IMR-90 (cell line): ENCODE data around the gene RGS4. TPM values are rescaled to one million over a fixed set of nuclear protein-coding genes. Genes with fewer than 3 reads are reported as not detected.

ENCODE experiments used
- ATAC-seq: fragments of 200-7000 bp; cut with Tn5 transposase; 2 replicates; pipeline ENCODE4 v1.9.1; 2020; ENCODE audit warnings: low read depth, mild to moderate bottlenecking, moderate library complexity
- BruUV-seq: library from RNA; stranded (reverse); fragments of 400-500 nt; replicated peaks from 2 replicates; lab custom pipeline; 2021; lab: Mats Ljungman, UMichigan
- CTCF ChIA-PET: fragments of 300-600 bp; formaldehyde crosslinking; extraction: SDS; loops from one replicate; lab custom pipeline; 2021; ENCODE audit warnings: antibody characterized with exemption; lab: Yijun Ruan, JAX
- POLR2A ChIA-PET: fragments of 300-600 bp; sonication (Branson Sonifier 250); formaldehyde crosslinking; loops from one replicate; lab custom pipeline; 2022; ENCODE audit warnings: antibody characterized with exemption; ENCODE audit not compliant: unreplicated experiment; lab: Charles Lee
- DNase-seq: peaks from one replicate; pipeline ENCODE4 v3.0.0; 2013
- H2AFZ ChIP-seq: replicated peaks from 2 replicates; pipeline ENCODE3; 2013; ENCODE audit warnings: low read length, mild to moderate bottlenecking; ENCODE audit not compliant: poor library complexity
- H2AK5ac ChIP-seq: 2 replicates; pipeline ENCODE4 v1.6.1; 2013; ENCODE audit warnings: low read depth, low read length, inconsistent platforms
- H2AK9ac ChIP-seq: replicated peaks from 2 replicates; pipeline ENCODE3; 2013; ENCODE audit warnings: mild to moderate bottlenecking, low read depth, low read length, moderate library complexity; ENCODE audit not compliant: poor library complexity
- H2BK120ac ChIP-seq: 2 replicates; pipeline ENCODE4 v1.6.1; 2013; ENCODE audit warnings: low read depth, low read length, inconsistent platforms
- H2BK15ac ChIP-seq: 3 replicates; pipeline ENCODE4 v1.6.1; 2013; ENCODE audit warnings: low read depth, low read length, inconsistent platforms
- H2BK20ac ChIP-seq: 2 replicates; pipeline ENCODE4 v1.6.1; 2013; ENCODE audit warnings: low read depth, mild to moderate bottlenecking, inconsistent platforms, low read length, moderate library complexity
- H2BK5ac ChIP-seq: 2 replicates; pipeline ENCODE4 v1.6.1; 2013; ENCODE audit warnings: mild to moderate bottlenecking, low read depth, low read length, inconsistent platforms; ENCODE audit not compliant: poor library complexity, severe bottlenecking
- H3K14ac ChIP-seq: replicated peaks from 2 replicates; pipeline ENCODE4 v1.6.1; 2013; ENCODE audit warnings: low read depth, low read length, inconsistent platforms
- H3K18ac ChIP-seq: 2 replicates; pipeline ENCODE4 v1.6.1; 2013; ENCODE audit warnings: low read depth, low read length, control low read depth
- H3K23ac ChIP-seq: 2 replicates; pipeline ENCODE4 v1.6.1; 2013; ENCODE audit warnings: low read depth, low read length, inconsistent platforms
- H3K27ac ChIP-seq: 2 replicates; pipeline ENCODE4 v1.5.1; 2013; ENCODE audit warnings: mild to moderate bottlenecking, control low read depth, low read length; ENCODE audit not compliant: insufficient read depth
- H3K27me3 ChIP-seq: 2 replicates; pipeline ENCODE4 v1.6.1; 2013; ENCODE audit warnings: low read length; ENCODE audit not compliant: control insufficient read depth, insufficient read depth
- H3K36me3 ChIP-seq: 2 replicates; pipeline ENCODE4 v1.6.1; 2013; ENCODE audit warnings: low read length, mixed read lengths; ENCODE audit not compliant: control insufficient read depth, insufficient read depth
- H3K4ac ChIP-seq: 2 replicates; pipeline ENCODE4 v1.6.1; 2013; ENCODE audit warnings: low read depth, low read length, inconsistent platforms
- H3K4me1 ChIP-seq: 2 replicates; pipeline ENCODE4 v1.6.1; 2013; ENCODE audit warnings: low read length, mixed read lengths; ENCODE audit not compliant: control insufficient read depth, insufficient read depth
- H3K4me2 ChIP-seq: 2 replicates; pipeline ENCODE4 v1.6.1; 2013; ENCODE audit warnings: low read depth, mild to moderate bottlenecking, control low read depth, low read length, moderate library complexity
- H3K4me3 ChIP-seq: 2 replicates; pipeline ENCODE4 v1.5.1; 2013; ENCODE audit warnings: low read depth, mild to moderate bottlenecking, control low read depth, low read length, moderate library complexity; ENCODE audit not compliant: insufficient read depth
- H3K56ac ChIP-seq: 2 replicates; pipeline ENCODE4 v1.6.1; 2013; ENCODE audit warnings: low read length, inconsistent platforms; ENCODE audit not compliant: insufficient read depth; ENCODE audit errors: extremely low read depth
- H3K79me1 ChIP-seq, 2 experiments: 2 replicates each; pipeline ENCODE4 v1.6.1; 2013; ENCODE audit warnings: low read length in 2 of 2, inconsistent platforms in 1 of 2, low read depth in 1 of 2
- H3K9ac ChIP-seq: 2 replicates; pipeline ENCODE4 v1.6.1; 2013; ENCODE audit warnings: low read depth, low read length, control low read depth
- H3K9me1 ChIP-seq: 2 replicates; pipeline ENCODE4 v1.6.1; 2013; ENCODE audit warnings: low read length, inconsistent platforms; ENCODE audit not compliant: insufficient read depth
- H3K9me3 ChIP-seq: 2 replicates; pipeline ENCODE4 v1.6.1; 2013; ENCODE audit warnings: low read length; ENCODE audit not compliant: control insufficient read depth, insufficient read depth
- H4K20me1 ChIP-seq: 2 replicates; pipeline ENCODE4 v1.6.1; 2013; ENCODE audit warnings: low read length, inconsistent platforms; ENCODE audit not compliant: insufficient read depth
- H4K5ac ChIP-seq: 2 replicates; pipeline ENCODE4 v1.6.1; 2013; ENCODE audit warnings: mild to moderate bottlenecking, low read depth, low read length, control low read depth
- H4K8ac ChIP-seq, 2 experiments: 2 replicates each; pipeline ENCODE4 v1.6.1; 2013; ENCODE audit warnings: low read depth in 2 of 2, low read length in 2 of 2, control low read depth in 1 of 2, inconsistent platforms in 1 of 2
- H4K91ac ChIP-seq: 2 replicates; pipeline ENCODE4 v1.6.1; 2013; ENCODE audit warnings: low read depth, low read length, inconsistent platforms; ENCODE audit not compliant: insufficient read depth
- BHLHE40 ChIP-seq: fragments of 150-350 bp; IDR thresholded peaks from 2 replicates; pipeline ENCODE4 v1.6.1; 2016; ENCODE audit warnings: mild to moderate bottlenecking, low read depth, low read length
- CEBPB ChIP-seq: IDR thresholded peaks from 2 replicates; pipeline ENCODE4 v1.6.1; 2012; ENCODE audit warnings: low read depth, low read length, improper control_type of control experiment
- CHD1 ChIP-seq: IDR thresholded peaks from 2 replicates; pipeline ENCODE4 v1.6.1; 2012; ENCODE audit warnings: low read depth, low read length, improper control_type of control experiment
- FOS ChIP-seq: fragments of 150-350 bp; IDR thresholded peaks from 2 replicates; pipeline ENCODE4 v1.6.1; 2016; ENCODE audit warnings: low read depth, low read length
- MAFK ChIP-seq: IDR thresholded peaks from 2 replicates; pipeline ENCODE4 v1.6.1; 2012; ENCODE audit warnings: low read depth, low read length, improper control_type of control experiment
- MAZ ChIP-seq: IDR thresholded peaks from 2 replicates; pipeline ENCODE4 v1.6.1; 2012; ENCODE audit warnings: low read depth, mild to moderate bottlenecking, low read length, improper control_type of control experiment, moderate library complexity, borderline replicate concordance
- MXI1 ChIP-seq: IDR thresholded peaks from 2 replicates; pipeline ENCODE4 v1.6.1; 2012; ENCODE audit warnings: low read depth, mild to moderate bottlenecking, low read length, moderate library complexity, borderline replicate concordance
- NFE2L2 ChIP-seq: fragments of 150-350 bp; IDR thresholded peaks from 2 replicates; pipeline ENCODE4 v1.6.1; 2016; ENCODE audit warnings: low read depth, mild to moderate bottlenecking, low read length
- POLR2A ChIP-seq: IDR thresholded peaks from 2 replicates; pipeline ENCODE4 v1.6.1; 2012; ENCODE audit warnings: mild to moderate bottlenecking, low read depth, low read length
- RAD21 ChIP-seq: IDR thresholded peaks from 2 replicates; pipeline ENCODE4 v1.6.1; 2012; ENCODE audit warnings: low read length, improper control_type of control experiment
- RCOR1 ChIP-seq: IDR thresholded peaks from 2 replicates; pipeline ENCODE4 v1.6.1; 2012; ENCODE audit warnings: mild to moderate bottlenecking, low read length, improper control_type of control experiment; ENCODE audit not compliant: insufficient replicate concordance
- RFX5 ChIP-seq: IDR thresholded peaks from 2 replicates; pipeline ENCODE4 v1.8.0; 2012; ENCODE audit warnings: low read depth, mild to moderate bottlenecking, low read length, moderate library complexity
- SMC3 ChIP-seq: fragments of 150-350 bp; IDR thresholded peaks from 2 replicates; pipeline ENCODE4 v1.6.1; 2016; ENCODE audit warnings: low read depth, mild to moderate bottlenecking, antibody characterized with exemption, low read length, moderate library complexity
- WGBS, 2 experiments: methylation state at CpG; one replicate each; pipeline versions ENCODE4 v1.1.5 to v1.1.7; 2013; ENCODE audit warnings: missing lambda C conversion rate in 2 of 2; ENCODE audit not compliant: insufficient read length in 1 of 2; ENCODE audit errors: extremely low coverage in 2 of 2; 5-methylcytosine and 5-hydroxymethylcytosine counted together
- dilution Hi-C: fragments of 300-500 bp; cut with HindIII; formaldehyde crosslinking; loops from one replicate; pipeline ENCODE4 v1.14.3; 2018; ENCODE audit warnings: low sequenced_read_pairs; ENCODE audit not compliant: unreplicated experiment
- in situ Hi-C: fragments of 300-500 bp; cut with MboI; formaldehyde crosslinking; loops from 3 replicates; pipeline ENCODE4 v1.14.3; 2019; ENCODE audit warnings: low sequenced_read_pairs, inconsistent platforms, mixed read lengths
- intact Hi-C: fragments of 100-400 bp; cut with micrococcal nuclease; formaldehyde crosslinking; loops from 2 replicates; pipeline ENCODE4 v1.10.0; 2022
- polyA plus RNA-seq, 3 experiments: library from polyadenylated mRNA; depleted of rRNA; stranded (reverse); fragments of >200 nt; gene quantifications; 2 replicates each; pipeline ENCODE4 v1.2.3, GENCODE V29; 2012; ENCODE audit warnings: low replicate concordance in 1 of 3
- total RNA-seq: library from RNA; depleted of rRNA; stranded (reverse); fragments of >200 nt; gene quantifications from 2 replicates; pipeline ENCODE4 v1.2.3, GENCODE V29; 2012
- TF ChIP-seq, protein P1 (sequence below): fragments of 150-350 bp; IDR thresholded peaks from 2 replicates; pipeline ENCODE4 v1.6.1; 2016; ENCODE audit warnings: low read depth, mild to moderate bottlenecking, low read length, moderate library complexity, borderline replicate concordance
- TF ChIP-seq, protein P2 (sequence below): conservative IDR thresholded peaks from 2 replicates; pipeline ENCODE4 v1.5.1; 2012; ENCODE audit warnings: mild to moderate bottlenecking, low read depth, low read length, improper control_type of control experiment
- TF ChIP-seq, protein P3 (sequence below): fragments of 150-350 bp; IDR thresholded peaks from 2 replicates; pipeline ENCODE4 v1.6.1; 2017; ENCODE audit warnings: mild to moderate bottlenecking, antibody characterized with exemption, low read length, low read depth

Gene RGS4
- total and polyA plus RNA-seq, 2 of the 4 experiments (the other 2 are of a cell fraction), result 202 to 538 TPM

DNA sequence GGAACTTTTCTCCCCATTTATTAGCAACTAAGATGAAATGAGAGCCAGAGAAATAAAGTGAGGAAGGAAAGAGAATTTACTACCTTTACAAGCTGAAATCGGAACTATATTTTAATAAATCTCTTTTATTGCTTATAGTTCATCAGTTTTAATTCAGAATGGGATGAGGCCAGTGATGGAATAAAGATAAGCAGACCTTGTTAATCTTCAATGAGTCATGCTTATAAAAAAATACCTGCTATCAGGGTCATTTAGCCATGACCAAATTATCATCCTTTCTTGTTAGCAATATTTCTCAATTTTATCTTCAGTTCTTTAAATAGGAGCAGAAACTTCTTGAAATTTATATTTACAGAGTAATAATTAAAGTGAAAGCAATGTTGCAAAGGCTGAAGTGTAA lies 26.1 kb downstream of the RGS4 start:
- no TSS peak for BruUV-seq

More for the DNA sequence above, 26.1 kb downstream of the RGS4 start:
- no CpG with 5 or more reads among the region's 1 CpG for WGBS, 2 experiments
- ATAC-seq, result no peak
- H4K8ac ChIP-seq, result no peak overlapping the region
- intact Hi-C loops (no loop called here), dilution Hi-C loops (no loop called here), in situ Hi-C loops (no loop called here)
- peaks cover 1% of the 10 kb centered on the region; the same call in 1 of the 2 replicates for H3K4me1 ChIP-seq
- H3K23ac ChIP-seq, result no peak overlapping the region
- no peak overlapping the region for H2BK120ac ChIP-seq
- no peak overlapping the region for H2BK15ac ChIP-seq
- H3K56ac ChIP-seq, result no peak overlapping the region
- no peaks in the 10 kb centered on the region for H3K79me1 ChIP-seq
- H3K9ac ChIP-seq, result no peak overlapping the region
- no peak overlapping the region for H4K5ac ChIP-seq
- no peak overlapping the region for H4K91ac ChIP-seq
- H3K4me3 ChIP-seq, result no peak overlapping the region
- H3K4ac ChIP-seq, result no peak overlapping the region
- no peak overlapping the region for H2AFZ ChIP-seq
- no peaks in the 10 kb centered on the region for H3K9me3 ChIP-seq
- no peaks in the 10 kb centered on the region for H3K27me3 ChIP-seq
- H2BK20ac ChIP-seq, result no peak overlapping the region
- H2AK5ac ChIP-seq, result no peak overlapping the region
- no peak for DNase-seq
- no peaks in the 10 kb centered on the region for H3K9me1 ChIP-seq
- no peak for TF ChIP-seq CEBPB
- TF ChIP-seq NFE2L2, result no peak
- TF ChIP-seq SMC3, result no peak
- TF ChIP-seq CHD1, result no peak
- no peak for TF ChIP-seq FOS
- TF ChIP-seq BHLHE40, result no peak
- no peak for TF ChIP-seq RFX5
- no peak for TF ChIP-seq RAD21
- TF ChIP-seq, protein P1, sequence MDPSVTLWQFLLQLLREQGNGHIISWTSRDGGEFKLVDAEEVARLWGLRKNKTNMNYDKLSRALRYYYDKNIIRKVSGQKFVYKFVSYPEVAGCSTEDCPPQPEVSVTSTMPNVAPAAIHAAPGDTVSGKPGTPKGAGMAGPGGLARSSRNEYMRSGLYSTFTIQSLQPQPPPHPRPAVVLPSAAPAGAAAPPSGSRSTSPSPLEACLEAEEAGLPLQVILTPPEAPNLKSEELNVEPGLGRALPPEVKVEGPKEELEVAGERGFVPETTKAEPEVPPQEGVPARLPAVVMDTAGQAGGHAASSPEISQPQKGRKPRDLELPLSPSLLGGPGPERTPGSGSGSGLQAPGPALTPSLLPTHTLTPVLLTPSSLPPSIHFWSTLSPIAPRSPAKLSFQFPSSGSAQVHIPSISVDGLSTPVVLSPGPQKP, result no peak
- TF ChIP-seq, protein P2, sequence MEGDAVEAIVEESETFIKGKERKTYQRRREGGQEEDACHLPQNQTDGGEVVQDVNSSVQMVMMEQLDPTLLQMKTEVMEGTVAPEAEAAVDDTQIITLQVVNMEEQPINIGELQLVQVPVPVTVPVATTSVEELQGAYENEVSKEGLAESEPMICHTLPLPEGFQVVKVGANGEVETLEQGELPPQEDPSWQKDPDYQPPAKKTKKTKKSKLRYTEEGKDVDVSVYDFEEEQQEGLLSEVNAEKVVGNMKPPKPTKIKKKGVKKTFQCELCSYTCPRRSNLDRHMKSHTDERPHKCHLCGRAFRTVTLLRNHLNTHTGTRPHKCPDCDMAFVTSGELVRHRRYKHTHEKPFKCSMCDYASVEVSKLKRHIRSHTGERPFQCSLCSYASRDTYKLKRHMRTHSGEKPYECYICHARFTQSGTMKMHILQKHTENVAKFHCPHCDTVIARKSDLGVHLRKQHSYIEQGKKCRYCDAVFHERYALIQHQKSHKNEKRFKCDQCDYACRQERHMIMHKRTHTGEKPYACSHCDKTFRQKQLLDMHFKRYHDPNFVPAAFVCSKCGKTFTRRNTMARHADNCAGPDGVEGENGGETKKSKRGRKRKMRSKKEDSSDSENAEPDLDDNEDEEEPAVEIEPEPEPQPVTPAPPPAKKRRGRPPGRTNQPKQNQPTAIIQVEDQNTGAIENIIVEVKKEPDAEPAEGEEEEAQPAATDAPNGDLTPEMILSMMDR, result no peak
- TF ChIP-seq RCOR1, result no peak
- no peak for TF ChIP-seq MAFK
- no peak for TF ChIP-seq MAZ
- TF ChIP-seq MXI1, result no peak
- TF ChIP-seq, protein P3, sequence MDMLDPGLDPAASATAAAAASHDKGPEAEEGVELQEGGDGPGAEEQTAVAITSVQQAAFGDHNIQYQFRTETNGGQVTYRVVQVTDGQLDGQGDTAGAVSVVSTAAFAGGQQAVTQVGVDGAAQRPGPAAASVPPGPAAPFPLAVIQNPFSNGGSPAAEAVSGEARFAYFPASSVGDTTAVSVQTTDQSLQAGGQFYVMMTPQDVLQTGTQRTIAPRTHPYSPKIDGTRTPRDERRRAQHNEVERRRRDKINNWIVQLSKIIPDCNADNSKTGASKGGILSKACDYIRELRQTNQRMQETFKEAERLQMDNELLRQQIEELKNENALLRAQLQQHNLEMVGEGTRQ, result no peak
- TF ChIP-seq POLR2A, result no peak
- no peak overlapping the region for H2BK5ac ChIP-seq
- H3K36me3 ChIP-seq, result no peaks in the 10 kb centered on the region
- no peak overlapping the region for H3K4me2 ChIP-seq
- CTCF ChIA-PET, result interaction anchor here (0.6 to 0.9 kb wide), 2 partner anchors 24 to 114 kb away, joined by 3 read pairs; no protein-coding TSS in a partner anchor
- H3K14ac ChIP-seq, result no peak overlapping the region
- no peak overlapping the region for H3K27ac ChIP-seq
- no peak overlapping the region for H3K18ac ChIP-seq
- no peaks in the 10 kb centered on the region for H4K20me1 ChIP-seq
- POLR2A ChIA-PET, result no interaction called here
- H2AK9ac ChIP-seq, result no peak overlapping the region
